ENCODE data around the gene ATP5F1D.
A peak's percentile ranks its signal among the peaks of the same experiment; 100 is the strongest.

Gene ATP5F1D

GRCh38 chr19:1263188-1263587 is 21.6 kb downstream of the ATP5F1D start:
- no peak for TF ChIP-seq EZH2phosphoT487 (IDR thresholded peaks at IDR 0.05; ENCODE audit: low read depth)
- TF ChIP-seq, protein P1, sequence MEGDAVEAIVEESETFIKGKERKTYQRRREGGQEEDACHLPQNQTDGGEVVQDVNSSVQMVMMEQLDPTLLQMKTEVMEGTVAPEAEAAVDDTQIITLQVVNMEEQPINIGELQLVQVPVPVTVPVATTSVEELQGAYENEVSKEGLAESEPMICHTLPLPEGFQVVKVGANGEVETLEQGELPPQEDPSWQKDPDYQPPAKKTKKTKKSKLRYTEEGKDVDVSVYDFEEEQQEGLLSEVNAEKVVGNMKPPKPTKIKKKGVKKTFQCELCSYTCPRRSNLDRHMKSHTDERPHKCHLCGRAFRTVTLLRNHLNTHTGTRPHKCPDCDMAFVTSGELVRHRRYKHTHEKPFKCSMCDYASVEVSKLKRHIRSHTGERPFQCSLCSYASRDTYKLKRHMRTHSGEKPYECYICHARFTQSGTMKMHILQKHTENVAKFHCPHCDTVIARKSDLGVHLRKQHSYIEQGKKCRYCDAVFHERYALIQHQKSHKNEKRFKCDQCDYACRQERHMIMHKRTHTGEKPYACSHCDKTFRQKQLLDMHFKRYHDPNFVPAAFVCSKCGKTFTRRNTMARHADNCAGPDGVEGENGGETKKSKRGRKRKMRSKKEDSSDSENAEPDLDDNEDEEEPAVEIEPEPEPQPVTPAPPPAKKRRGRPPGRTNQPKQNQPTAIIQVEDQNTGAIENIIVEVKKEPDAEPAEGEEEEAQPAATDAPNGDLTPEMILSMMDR (IDR thresholded peaks at IDR 0.05; ENCODE audit: low read depth, low read length) = no peak
- Histone ChIP-seq H4K20me1 (ENCODE audit: insufficient read depth, low read length) (no peaks in the 10 kb centered on the region), H3K4me1 (ENCODE audit: low read length) (peaks cover 59% of the 10 kb centered on the region), H3K27ac (ENCODE audit: low read length) (no peak overlapping the region), H3K36me3 (replicated peaks; ENCODE audit: low read depth, low read length) (peaks cover under 1% of the 10 kb centered on the region), H3K4me3 (ENCODE audit: low read length) (no peak overlapping the region), H3K9ac (ENCODE audit: low read length) (no peak overlapping the region), H3K9me3 (ENCODE audit: insufficient read depth, low read length) (no peaks in the 10 kb centered on the region), H2AFZ (ENCODE audit: low read depth, low read length) (no peak overlapping the region), H3K4me2 (ENCODE audit: low read length) (no peak overlapping the region; the same call in 1 of the 2 replicates), H3K27me3 (ENCODE audit: low read depth, low read length) (peaks cover 15% of the 10 kb centered on the region), H3K79me2 (ENCODE audit: low read length) (peaks cover 2% of the 10 kb centered on the region; the same call in 1 of the 2 replicates)

- Histone ChIP-seq H3K27ac (ENCODE audit: low read length) (no peak overlapping the region), H3K9me3 (ENCODE audit: insufficient read depth, low read length) (no peaks in the 10 kb centered on the region), H3K9ac (ENCODE audit: low read length) (no peak overlapping the region), H3K79me2 (ENCODE audit: low read length) (peaks cover 8% of the 10 kb centered on the region), H3K4me3 (ENCODE audit: low read length) (no peak overlapping the region), H3K27me3 (ENCODE audit: low read depth, low read length) (peaks cover 15% of the 10 kb centered on the region), H3K4me1 (ENCODE audit: low read length) (peaks cover 49% of the 10 kb centered on the region), H3K4me2 (ENCODE audit: low read length) (no peak overlapping the region), H4K20me1 (ENCODE audit: insufficient read depth, low read length) (peaks cover 4% of the 10 kb centered on the region), H3K36me3 (replicated peaks; ENCODE audit: low read depth, low read length) (peaks cover 4% of the 10 kb centered on the region), H2AFZ (ENCODE audit: low read depth, low read length) (no peak overlapping the region)
- TF ChIP-seq, protein P1 (IDR thresholded peaks at IDR 0.05; ENCODE audit: low read depth, low read length) = no peak
- no peak for TF ChIP-seq EZH2phosphoT487 (IDR thresholded peaks at IDR 0.05; ENCODE audit: low read depth)
Measured at GRCh38 chr19:1264801-1265614, 23.5 kb downstream of the ATP5F1D start.

DNA sequence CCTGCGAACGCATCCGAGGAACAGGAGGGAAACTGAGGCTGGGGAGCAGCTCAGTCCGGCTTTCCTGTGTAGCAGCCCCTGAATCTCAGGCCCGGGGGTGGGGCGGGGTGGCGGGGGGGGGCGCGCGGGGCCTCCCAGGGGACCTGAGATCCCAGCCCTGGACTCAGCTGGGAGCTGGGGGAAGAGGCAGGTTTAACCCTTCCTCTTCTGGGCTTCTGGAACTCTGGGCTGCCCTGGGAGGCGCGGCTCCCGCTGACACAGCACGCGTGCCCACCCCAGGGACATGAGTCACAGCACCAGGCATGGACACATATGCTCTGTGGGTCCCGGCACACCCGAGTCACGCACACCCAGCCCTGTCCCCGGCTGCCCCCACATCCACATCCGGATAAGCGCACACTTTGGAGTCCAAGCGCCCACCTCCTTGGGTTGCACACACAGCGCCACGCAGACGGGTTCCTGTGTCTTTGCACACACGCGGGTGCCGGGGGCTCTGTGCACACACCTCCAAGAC is 24.1 kb downstream of the ATP5F1D start:
- Histone ChIP-seq H3K36me3 (replicated peaks; ENCODE audit: low read depth, low read length) (peaks cover 10% of the 10 kb centered on the region), H4K20me1 (ENCODE audit: insufficient read depth, low read length) (peaks cover 11% of the 10 kb centered on the region), H3K9ac (ENCODE audit: low read length) (peak overlapping the region; percentile 57; the same call in 1 of the 2 replicates), H3K4me3 (ENCODE audit: low read length) (peak overlapping the region; percentile 78), H2AFZ (ENCODE audit: low read depth, low read length) (no peak overlapping the region), H3K4me1 (ENCODE audit: low read length) (peaks cover 50% of the 10 kb centered on the region), H3K4me2 (ENCODE audit: low read length) (peak overlapping the region; percentile 97), H3K27me3 (ENCODE audit: low read depth, low read length) (peaks cover 15% of the 10 kb centered on the region), H3K27ac (ENCODE audit: low read length) (no peak overlapping the region), H3K79me2 (ENCODE audit: low read length) (peaks cover 15% of the 10 kb centered on the region), H3K9me3 (ENCODE audit: insufficient read depth, low read length) (no peaks in the 10 kb centered on the region)
- TF ChIP-seq, protein P1 (IDR thresholded peaks at IDR 0.05; ENCODE audit: low read depth, low read length) = no peak
- no peak for TF ChIP-seq EZH2phosphoT487 (IDR thresholded peaks at IDR 0.05; ENCODE audit: low read depth)

- H3K36me3 ChIP-seq (replicated peaks; ENCODE audit: low read depth, low read length) = peaks cover 16% of the 10 kb centered on the region
- H3K9me3 ChIP-seq (ENCODE audit: insufficient read depth, low read length) = no peaks in the 10 kb centered on the region
- H2AFZ ChIP-seq (ENCODE audit: low read depth, low read length) = 0 out of 2 replicates have a peak overlapping the region, but pooled peaks have one; percentile 4
- H3K4me3 ChIP-seq (ENCODE audit: low read length) = peak overlapping the region; percentile 78
- peak overlapping the region; percentile 97 for H3K4me2 ChIP-seq (ENCODE audit: low read length)
- peaks cover 16% of the 10 kb centered on the region for H4K20me1 ChIP-seq (ENCODE audit: insufficient read depth, low read length)
- H3K27me3 ChIP-seq (ENCODE audit: low read depth, low read length) = peaks cover 15% of the 10 kb centered on the region
- peak overlapping the region; percentile 57 for H3K9ac ChIP-seq (ENCODE audit: low read length)
- H3K4me1 ChIP-seq (ENCODE audit: low read length) = peaks cover 53% of the 10 kb centered on the region
- TF ChIP-seq, protein P1 (IDR thresholded peaks at IDR 0.05; ENCODE audit: low read depth, low read length) = no peak
- no peak for TF ChIP-seq EZH2phosphoT487 (IDR thresholded peaks at IDR 0.05; ENCODE audit: low read depth)
- H3K79me2 ChIP-seq (ENCODE audit: low read length) = peaks cover 22% of the 10 kb centered on the region
- no peak overlapping the region for H3K27ac ChIP-seq (ENCODE audit: low read length)
Measured at GRCh38 chr19:1266129-1266915, 24.8 kb downstream of the ATP5F1D start.
